Stimulated activated CD8-positive, alpha-beta memory T cell treated with anti-CD3 and anti-CD28 coated beads, Interleukin-15, amount 100 ng/mL, for 24 hours (primary cell): ENCODE results near the gene KRTAP5-6.

Source experiments
- DNase-seq: peaks from one replicate; pipeline ENCODE4 v3.0.0-alpha.2; 2020; ENCODE audit warnings: low read depth

KRTAP5-6 gene

DNA sequence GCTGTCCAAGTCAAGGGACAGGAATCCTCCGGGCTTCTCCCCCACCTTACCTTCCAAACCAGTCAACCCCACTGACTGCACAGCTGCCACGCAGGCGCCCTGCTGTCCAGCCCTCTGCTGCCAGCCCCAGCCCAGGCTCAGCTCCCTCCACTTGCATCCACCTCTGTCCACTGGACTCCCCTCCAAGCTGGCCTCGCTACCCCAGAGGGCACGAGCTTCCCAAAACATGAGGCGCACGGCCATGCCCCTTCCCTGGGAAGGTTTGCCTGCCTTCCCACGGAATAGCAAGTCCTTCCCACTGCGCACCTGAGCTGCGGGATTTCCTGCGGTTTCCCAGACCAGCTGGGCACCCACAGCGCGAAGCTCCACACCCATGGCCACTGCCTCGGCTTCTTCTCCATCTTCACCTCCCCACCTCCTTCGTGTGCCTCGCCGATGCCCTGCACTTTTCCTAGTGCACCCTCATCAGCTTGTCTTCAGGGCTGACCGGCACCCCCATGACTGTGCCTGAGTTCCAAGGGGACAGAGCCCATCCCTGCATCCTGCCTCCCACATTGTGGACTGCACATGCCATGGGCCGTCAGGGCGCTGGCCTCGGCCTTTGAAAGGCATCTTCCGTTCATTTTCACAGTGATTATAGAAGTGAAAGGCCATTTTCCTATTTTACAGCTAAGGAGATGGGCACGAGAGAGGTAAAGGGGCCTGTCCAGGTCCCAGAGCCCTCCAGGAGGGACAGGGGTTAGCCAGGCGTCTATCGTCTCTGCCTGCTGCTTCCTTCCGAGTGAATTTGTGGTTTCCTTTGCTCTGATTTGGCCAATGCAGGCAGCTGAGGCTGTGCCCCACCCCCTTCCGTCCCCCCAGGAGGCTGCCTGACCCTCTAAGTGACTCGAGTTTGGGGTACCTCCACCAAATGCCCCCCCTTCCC lies 37.0 kb downstream of the KRTAP5-6 start:
- no peak for DNase-seq

DNA sequence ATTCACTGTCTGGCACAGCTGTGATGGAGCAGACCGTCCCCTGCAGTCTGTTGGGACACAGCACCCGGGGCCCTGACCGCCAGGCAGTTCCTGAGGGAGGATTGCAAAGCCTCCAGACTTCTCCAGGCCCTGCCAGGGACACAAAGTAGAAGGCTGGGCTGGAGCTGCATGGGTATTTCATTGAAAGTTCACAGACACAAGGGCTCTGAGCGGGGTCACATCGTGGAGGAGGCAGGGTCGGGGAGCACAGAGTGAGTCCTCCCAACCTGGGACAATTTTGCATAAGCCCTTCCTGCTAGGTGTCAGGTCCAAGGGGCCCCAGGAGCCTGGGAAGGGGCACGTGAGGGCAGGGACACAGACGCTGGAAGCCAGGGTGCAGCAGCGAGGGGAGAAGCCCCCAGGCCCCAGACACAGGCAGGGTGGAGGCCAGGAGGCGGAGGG lies 37.7 kb downstream of the KRTAP5-6 start:
- no peak for DNase-seq

DNA sequence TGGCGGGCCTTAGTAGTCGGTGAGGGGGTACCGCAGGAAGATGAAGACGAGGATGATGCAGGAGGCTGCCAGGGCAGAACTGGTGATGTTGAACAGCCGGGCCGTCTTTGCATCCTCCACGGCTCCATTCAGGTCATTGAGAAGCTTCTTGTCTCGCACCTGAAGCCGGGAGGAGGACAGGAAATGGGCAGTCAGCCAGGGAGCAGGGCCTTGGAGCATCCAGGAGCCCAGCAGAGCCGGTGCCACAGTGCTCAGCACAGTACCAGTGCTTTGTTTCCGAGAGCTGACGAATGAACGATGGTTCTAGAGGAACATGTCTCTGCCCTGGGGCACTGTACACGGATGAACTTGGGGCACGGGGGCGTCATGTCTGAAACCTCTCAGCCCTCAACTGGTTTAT lies 38.3 kb downstream of the KRTAP5-6 start:
- DNase-seq, result no peak

DNA sequence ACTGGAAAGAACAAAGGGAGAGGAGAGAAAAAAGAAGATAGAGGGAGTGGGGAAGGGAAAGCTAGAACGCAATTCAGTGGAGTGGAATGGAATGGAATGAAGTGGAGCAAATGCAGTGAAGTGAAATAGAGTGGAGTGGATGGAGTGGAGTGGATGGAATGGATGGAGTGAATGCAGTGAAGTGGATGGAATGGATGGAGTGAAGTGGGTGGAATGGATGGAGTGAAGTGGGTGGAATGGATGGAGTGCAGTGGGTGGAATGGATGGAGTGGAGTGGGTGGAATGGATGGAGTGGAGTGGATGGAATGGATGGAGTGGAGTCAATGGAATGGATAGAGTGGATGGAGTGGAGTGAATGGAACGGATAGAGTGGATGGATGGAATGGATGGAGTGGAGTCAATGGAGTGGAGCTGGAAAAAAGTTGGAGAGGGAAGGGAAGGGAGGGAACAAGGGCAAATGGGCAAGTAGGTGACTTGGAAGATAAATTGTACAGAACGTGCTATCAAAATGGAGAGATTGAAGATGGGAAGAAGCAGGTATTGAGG lies 39.5 kb downstream of the KRTAP5-6 start:
- no peak for DNase-seq

DNA sequence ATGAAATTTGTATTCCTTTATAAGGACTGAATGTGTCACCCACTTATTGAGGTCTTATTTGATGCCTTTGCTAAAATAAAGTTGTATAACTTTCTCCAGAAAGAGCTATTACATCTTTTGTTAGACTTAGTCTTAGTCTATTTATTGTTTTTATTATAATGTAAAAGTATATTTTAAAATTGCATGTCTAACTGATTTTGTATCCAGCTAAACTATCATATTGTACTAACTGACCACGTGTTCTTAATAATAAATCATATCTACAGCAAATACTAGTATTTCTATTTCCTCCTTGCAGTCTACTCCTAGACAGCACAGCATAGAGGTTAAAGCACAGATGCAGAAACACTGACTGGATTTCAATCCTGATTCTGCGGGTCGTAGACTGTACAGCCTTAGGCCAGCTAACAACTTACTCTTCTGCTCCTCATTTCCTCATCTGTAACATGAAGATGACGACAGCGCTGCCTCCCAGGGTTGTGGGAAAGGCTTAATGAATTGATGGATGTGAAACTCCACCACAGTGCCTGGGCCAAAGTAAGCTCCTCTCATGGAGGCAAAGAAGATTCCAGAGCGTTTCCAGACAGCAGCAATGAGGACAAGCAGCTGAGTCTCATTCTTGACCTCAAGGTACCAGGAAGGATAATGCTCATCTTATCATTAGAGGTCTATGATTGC lies 40.2 kb downstream of the KRTAP5-6 start:
- no peak for DNase-seq

DNA sequence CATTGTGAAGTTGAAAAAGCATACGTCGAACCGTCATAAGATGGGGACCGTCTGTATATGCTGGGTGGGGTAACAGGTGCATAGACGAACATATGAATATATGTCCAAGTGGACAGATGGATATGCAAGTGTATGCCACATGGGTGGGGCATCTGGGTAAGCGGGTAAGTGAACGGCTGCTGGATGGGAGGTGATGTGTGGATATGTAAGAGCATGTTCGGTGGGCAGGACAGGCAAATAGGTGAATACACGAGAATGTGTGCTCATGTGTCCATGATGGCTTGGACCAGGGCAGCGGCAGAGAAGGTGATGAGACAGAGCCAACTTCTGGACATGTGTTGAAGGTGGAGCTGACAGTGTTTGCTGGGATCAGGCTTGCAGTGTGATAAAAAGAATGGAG lies 41.4 kb downstream of the KRTAP5-6 start:
- DNase-seq, result no peak

DNA sequence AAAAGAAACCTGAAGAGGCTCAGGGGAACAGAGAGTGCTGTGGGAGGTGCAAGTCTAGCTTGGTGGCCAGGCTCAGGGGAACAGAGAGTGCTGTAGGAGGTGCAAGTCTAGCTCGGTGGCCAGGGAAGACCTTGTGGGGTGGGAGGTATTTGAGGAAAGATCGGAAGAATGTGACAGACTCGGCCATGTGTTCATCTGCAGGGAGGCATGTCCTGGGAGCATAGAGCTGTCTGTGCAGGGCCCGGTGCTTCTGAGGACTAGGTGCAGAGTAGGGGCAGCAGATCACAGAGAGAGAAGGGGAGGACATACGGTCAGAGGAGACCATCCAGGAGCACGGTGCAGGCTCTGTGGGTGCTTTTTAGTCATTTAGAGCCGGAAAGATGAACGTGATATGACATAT lies 42.6 kb downstream of the KRTAP5-6 start:
- no peak for DNase-seq

DNA sequence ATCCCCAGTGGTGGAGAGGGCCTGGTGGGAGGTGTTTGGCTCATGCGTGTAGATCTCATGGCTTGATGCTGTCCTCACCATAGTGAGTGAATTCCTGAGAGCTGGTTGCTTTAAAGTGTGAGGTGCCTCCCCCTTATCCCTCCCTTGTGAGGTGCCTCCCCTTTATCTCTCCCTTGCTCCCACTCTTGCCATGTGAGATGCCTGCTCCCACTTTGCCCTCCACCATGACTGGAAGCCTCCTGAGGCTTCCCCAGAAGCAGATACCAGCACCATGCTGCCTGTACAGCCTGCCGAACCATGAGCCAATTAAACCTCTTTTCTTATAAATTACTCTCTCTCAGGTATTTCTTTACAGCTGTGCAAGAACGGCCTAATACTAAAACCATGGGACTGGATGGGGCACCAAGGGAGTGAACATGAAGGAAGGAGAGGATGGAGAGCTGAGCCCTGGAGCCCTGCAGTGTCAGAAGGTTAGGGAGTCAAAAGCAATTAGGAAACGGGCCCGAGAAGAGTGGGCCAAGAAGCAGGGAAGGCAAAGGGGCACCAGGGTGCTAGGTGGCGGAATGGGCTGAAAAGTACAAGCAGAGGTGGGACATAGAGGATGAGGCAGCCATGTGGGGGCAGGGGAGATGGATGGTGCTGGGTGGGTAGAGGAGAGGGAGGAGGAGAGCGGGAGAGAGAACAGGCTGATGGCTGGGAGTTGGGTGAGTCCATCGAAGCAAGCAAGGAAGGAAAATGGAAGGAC lies 44.0 kb downstream of the KRTAP5-6 start:
- no peak for DNase-seq

DNA sequence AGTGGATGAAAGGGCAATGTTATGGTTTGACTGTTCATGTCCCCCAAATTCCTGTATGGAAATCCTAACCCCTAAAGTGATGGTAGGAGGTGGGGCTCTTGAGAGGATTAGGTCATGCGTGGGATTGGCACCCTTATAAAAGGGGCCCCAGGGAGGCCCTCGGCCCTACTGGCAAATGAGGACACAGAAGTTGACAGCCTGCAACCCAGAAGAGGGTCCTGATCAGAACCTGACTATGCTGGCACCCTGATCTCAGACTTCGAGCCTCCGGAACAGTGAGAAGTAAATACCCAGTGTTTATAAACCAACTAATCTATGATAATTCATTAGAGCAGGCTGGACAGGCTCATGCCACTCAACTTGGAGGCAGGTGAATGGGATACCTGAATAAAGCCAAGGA lies 44.7 kb downstream of the KRTAP5-6 start:
- DNase-seq, result no peak

DNA sequence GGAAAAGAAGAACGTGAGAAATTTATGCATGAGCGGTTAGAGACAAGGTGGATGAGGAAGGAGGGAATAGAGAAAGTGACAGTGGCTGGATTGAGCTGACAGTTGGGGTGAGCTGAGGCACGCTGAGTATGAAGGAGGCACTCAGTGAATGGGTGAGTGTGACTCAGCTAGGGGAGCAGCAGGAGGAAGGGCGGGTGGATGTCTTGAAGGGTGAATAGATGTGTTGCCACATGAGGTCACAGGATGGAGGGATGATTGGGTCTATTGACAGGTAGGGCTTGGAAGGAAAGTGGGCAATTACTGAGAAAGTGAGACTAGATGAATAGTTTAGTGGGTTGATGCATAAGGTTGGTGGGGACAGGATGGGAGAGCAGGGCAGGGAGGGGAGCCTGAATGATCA lies 45.4 kb downstream of the KRTAP5-6 start:
- DNase-seq, result no peak

DNA sequence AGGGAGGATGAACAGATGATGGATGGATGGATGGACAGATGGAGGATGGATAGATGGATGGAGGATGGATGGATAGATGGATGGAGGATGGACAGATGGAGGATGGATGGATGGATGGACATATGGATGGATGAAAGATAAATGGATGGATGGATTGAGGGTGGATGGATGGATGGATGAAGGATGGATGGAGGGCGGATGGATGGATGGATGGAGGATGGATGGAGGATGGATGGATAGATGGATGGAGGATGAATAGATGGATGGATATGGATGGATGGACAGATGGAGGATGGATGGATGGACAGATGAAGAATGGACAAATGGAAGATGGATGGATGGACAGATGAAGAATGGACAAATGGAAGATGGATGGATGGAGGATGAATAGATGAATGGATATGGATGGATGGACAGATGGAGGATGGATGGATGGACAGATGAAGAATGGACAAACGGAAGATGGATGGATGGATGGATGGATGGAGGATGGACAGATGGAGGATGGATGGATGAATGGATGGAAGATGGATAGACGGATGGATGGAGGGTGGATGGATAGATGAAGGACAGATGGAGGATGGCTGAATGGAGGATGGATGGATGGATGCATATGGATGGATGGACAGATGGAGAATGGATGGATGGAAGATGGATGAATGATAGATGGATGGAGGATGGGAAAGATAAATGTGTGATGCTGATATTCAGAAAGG lies 46.0 kb downstream of the KRTAP5-6 start:
- no peak for DNase-seq

DNA sequence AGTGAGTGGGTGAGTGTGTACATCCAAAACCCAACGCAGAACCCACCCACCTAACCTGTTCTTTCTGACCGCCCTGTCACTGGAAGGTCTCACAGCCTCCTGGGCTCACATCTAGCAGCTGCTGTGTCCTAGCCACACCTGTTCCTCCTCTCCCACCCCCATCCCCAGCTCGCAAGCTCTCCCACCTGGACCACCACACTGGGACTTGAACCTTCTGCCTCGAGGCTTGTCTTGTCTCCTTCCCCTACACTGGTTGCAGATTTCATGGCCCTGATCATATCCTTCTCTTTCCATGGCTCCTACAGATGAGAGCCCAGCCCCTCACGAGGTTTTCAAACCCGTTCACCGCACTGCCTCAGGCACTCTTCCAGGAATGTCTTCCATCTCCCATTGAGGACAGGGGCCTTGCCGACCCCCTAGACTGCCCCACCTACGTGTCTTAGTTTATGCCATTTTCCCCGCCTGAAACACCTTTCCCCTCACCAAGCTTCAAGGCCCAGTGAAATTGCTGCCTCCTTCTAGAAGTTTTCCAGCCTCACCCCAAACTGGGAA lies 46.7 kb downstream of the KRTAP5-6 start:
- DNase-seq, result no peak

DNA sequence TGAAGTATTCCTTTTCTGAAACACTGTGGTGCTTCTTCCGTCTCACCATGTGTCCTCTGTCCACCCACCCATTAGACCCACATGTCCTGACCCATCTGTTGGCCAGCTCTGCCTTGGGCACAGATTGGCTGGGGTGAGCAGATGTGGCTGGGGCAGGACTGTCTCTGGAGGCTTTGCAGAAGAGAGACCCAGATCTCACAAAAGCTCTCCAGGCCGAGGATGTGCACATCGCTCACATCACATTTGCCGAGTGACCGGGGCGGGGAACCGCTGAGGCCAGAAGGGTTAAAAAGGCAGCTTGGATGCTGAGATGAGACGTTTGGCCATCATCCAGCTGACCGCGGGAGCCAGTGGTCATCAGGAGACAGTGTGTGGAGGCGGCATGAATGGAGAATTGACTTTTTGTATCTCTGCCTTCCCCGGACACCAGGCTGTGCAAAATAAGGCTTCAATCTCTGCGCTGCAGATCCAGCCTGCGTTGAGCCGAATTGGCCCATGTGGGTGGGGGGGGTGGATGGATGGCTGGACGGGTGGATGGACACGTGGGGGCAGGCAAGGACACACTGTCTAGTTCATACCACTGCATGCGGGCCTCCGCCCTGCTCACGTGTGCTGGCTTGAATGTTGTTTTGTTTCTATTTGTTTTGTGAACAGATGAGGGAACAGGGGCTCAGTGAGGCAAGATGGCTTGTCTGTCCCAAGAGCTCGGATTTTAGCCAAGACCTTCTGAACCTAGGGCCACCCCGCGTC lies 47.3 kb downstream of the KRTAP5-6 start:
- no peak for DNase-seq

DNA sequence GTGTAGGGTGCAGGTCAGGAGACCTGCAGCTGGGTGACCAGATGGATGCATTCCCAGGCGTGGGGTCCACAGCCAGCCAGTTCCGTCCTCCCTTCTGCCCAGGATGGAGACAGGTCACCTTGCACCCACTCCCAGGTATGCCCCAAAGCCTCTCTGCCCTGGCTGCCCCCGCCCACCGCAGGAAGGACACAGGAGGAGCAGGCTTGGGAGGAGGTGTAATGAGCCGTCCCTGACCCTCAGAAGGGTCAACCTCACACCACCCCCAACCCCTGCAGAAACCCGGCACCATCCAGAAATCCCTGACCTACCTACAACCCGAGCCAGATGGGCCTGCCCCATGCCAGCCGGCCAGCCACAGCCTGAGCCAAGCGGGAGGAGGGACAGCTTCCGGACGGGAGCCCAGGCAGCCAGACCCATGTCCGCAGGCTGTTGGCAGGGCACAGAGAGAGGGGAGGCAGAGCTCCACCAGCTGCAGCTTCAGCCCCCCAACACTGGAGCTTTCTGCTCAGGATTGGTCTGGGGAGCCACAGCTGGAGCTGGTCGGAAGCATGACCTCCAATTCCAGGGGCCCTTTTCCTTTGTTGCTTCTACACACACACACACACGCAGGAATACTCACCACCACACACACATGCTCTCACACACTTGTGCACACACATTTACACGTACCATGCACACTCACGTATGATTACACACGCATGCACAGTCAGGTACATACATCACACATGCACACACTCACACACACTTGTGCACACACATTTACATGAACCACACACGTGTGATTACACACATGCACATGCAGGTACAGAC lies 48.1 kb downstream of the KRTAP5-6 start:
- DNase-seq, result no peak

DNA sequence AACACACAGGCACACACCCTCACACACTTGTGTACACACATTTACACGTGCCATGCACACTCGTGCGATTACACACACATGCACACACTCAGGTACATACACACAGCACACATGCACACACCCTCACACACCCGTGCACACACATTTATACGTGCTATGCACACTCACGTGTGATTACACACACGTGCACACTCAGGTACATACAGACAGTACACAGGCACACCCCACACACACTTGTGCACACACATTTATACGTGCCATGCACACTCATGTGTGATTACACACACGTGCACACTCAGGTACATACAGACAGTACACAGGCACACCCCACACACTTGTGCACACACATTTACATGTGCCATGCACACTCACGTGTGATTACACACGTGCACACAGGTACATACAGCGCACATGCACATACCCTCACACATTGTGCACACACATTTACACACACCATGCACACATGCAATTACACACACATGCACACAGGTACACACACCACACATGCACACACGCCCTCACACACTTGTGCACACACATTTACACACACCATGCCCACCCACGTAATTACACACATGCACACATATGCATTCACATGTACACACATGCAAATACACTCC lies 48.8 kb downstream of the KRTAP5-6 start:
- no peak for DNase-seq

DNA sequence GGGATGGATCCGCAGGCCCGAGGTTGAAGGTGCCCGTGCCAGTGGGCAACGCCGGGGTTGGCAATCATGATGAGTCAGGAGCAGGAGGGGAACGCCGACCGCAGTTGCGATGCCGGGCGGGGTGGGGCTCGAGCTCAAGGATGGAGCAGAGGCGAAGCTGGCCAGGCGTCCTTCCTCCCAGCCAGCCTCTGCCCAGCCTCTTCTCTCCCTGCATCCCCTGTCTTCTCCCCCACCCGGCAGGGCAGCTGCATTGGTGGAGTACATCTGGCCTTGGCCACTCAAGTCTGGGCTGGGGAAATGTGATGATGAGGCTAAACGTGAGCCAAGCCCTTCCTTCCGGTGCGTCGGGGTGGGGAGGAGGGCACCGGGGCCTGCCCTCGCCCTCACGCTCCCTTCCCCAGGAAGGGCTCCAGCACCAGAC lies 49.5 kb downstream of the KRTAP5-6 start:
- DNase-seq, result no peak

DNA sequence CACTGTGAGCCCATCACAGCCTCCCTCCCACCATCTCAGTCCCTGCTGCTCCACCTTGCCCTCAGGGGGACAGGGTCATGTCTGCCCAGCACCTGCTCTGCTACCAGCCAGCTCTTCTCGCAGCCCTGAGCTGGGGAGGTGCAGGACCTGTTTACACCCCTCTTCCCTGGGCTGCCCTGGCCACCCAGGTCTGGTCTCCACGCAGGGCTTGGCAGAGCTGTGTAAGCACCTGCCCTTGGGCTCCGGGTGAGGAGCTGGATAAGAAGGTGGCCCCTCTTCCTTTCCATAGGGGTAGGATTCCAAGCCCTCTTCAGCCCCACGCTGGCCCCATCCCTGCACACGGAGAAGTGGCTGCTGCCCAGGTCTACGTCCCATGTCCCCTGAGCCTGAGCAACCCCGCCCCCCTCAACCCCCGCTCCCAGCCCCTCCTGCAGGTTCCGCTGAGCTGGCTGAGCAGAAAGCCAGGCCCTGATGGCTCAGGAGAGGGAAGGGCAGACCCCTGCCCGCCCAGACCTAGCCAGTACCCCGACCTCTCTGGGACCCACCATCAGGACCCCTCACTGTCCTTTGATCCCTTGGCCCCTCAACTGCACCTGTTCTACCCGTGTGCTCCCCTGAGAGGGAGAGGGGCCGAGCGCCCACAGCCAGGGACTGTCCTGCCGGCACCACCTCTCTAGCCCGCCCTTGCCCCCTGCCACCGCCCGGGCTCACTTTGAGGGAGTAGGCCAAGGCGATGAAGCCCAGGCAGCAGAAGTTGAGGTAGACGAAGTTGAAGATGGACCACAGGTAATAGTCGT lies 50.2 kb downstream of the KRTAP5-6 start:
- DNase-seq, result no peak
